ENCODE measurements around the gene HMGCS1. TPM values are rescaled to one million over a fixed set of nuclear protein-coding genes. Genes with fewer than 3 reads are reported as not detected.

The HMGCS1 gene
- total and polyA plus RNA-seq, 2 of the 13 experiments (the other 11 are each of a cell fraction or from before 2014, with no cell fraction given) = 56.8 to 318 TPM

DNA sequence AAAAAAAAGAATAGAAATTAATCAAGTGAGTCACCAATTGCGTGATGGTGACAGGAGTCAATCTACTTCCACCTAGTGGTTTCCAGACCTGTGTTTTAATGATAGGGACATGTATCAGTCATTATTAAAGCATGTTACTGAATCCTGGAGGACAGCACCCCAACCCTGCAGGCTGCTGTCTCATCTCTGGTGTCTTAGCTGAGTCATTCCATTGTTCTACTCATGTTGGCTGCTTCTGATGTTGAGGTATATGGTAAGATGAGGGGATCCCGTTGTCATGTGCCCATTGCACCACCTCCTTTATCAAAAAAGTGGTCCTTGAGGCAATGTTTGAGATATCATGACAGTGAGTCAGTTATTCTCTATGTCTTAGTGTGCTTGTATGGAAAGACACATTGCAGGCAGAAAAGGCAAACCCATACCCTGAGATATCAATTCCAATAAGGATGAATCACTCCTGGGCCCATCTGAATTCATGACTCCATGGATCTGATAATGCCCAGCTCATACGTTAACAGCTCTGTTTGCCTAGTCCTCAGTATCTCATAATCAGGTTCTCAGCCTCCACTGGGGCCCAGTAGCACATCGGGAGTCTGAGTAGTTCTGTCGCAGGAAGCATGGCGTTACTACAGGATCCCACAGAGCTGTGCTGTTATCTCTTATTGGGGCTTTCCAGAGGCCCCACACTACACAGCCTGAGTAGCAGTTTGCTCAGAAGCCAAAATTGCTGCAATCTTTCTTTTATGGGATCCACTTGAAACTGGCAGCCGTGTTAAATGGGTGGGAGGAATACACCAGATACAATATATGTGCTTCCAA, 31.2 kb downstream of the HMGCS1 start (continued):
- TF ChIP-seq, protein P1, sequence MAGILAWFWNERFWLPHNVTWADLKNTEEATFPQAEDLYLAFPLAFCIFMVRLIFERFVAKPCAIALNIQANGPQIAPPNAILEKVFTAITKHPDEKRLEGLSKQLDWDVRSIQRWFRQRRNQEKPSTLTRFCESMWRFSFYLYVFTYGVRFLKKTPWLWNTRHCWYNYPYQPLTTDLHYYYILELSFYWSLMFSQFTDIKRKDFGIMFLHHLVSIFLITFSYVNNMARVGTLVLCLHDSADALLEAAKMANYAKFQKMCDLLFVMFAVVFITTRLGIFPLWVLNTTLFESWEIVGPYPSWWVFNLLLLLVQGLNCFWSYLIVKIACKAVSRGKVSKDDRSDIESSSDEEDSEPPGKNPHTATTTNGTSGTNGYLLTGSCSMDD (CRISPR knock-in tag; IDR thresholded peaks at IDR 0.05) = no peak
- TF ChIP-seq NR2F1 (CRISPR knock-in tag; IDR thresholded peaks at IDR 0.05) = no peak
- no peak for TF ChIP-seq FOXP1 (IDR thresholded peaks at IDR 0.05)
- no peak for TF ChIP-seq FOXP1 (CRISPR knock-in tag; IDR thresholded peaks at IDR 0.05)
- TF ChIP-seq DR1 (CRISPR knock-in tag; IDR thresholded peaks at IDR 0.05) = no peak
- TF ChIP-seq MIER3 (CRISPR knock-in tag; IDR thresholded peaks at IDR 0.05; ENCODE audit: borderline replicate concordance) = no peak

DNA sequence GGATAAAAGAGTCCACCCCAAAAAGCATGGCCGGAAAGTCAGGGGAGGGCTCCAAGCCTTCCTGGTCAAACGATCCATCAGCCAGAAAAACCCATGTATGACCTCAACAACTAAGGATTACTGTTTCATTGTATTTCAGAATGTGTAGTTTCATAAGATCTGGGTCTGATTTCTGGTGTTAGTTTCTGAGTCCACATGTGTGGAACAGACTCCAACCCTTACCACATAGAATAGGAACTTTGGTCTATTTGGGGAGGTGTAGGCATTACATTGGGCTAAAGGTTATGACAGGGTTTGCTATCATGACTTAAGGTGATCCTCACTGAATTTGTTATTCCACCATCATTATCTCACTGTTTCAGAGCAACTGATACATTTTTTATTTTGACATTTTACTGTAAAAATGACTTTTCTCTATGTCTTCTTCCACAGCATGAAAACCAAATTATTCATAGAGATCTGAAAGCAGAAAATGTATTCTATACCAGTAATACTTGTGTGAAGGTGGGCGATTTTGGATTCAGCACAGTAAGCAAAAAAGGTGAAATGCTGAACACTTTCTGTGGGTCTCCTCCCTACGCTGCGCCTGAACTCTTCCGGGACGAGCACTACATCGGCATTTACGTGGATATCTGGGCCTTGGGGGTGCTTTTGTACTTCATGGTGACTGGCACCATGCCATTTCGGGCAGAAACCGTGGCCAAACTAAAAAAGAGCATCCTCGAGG, 33.5 kb downstream of the HMGCS1 start:
- no peaks in the 10 kb centered on the region for H3K79me2 ChIP-seq (ENCODE audit: insufficient read depth, low read length)
- TF ChIP-seq KDM2A (CRISPR knock-in tag; IDR thresholded peaks at IDR 0.05; ENCODE audit: borderline replicate concordance, low read depth) (no peak), MAFF (IDR thresholded peaks at IDR 0.05; ENCODE audit: low read depth, low read length) (peak; percentile 57), MAFK (conservative IDR thresholded peaks at IDR 0.05 in 1 of 2, IDR thresholded peaks at IDR 0.05 in 1 of 2; ENCODE audit: low read length in 2 of 2) (peak; percentile 68 to 70; a peak in 3 of 4 replicates), ZNF3 (CRISPR knock-in tag; IDR thresholded peaks at IDR 0.05) (no peak), ZNF878 (CRISPR knock-in tag; IDR thresholded peaks at IDR 0.05) (no peak)
- no peaks in the 10 kb centered on the region for H3K36me3 ChIP-seq (replicated peaks in 1 of 2; ENCODE audit: control insufficient read depth in 1 of 2, insufficient read depth in 2 of 2, low read length in 2 of 2)
- no peak for DNase-seq (ENCODE audit: low spot score)
- H3K9ac ChIP-seq (ENCODE audit: insufficient read depth, low read depth, low read length) = no peak overlapping the region
- WGBS (ENCODE audit: low lambda C conversion rate) = 40% methylated on average over 12 of the region's 12 CpGs
- H4K20me1 ChIP-seq (ENCODE audit: insufficient read depth, low read length) = no peaks in the 10 kb centered on the region
- no peak overlapping the region for H3K4me3 ChIP-seq (replicated peaks in 1 of 3; ENCODE audit: insufficient read depth in 1 of 3, low read depth in 2 of 3, low read length in 3 of 3)
- no peak overlapping the region for H3K27ac ChIP-seq (ENCODE audit: extremely low read length, insufficient read depth, low read length)
- intact Hi-C loops (cut with micrococcal nuclease; ENCODE audit: unreplicated experiment) = no loop called here
- no peak overlapping the region for H2AFZ ChIP-seq (ENCODE audit: low read length)
- no peak for ATAC-seq
- H3K9me3 ChIP-seq (ENCODE audit: low read length) = no peaks in the 10 kb centered on the region
- CTCF ChIA-PET (ENCODE audit: low intra/inter-chr PET ratio, low total read pairs) = no interaction called here
- no peaks in the 10 kb centered on the region for H3K4me1 ChIP-seq (ENCODE audit: insufficient read depth, low read length)
- no peak for FAIRE-seq
- H3K4me2 ChIP-seq (ENCODE audit: low read depth, low read length) = no peak overlapping the region
- peaks cover 2 to 3% of the 10 kb centered on the region in 2 experiments; a peak in 1 of 5 replicates for H3K27me3 ChIP-seq (ENCODE audit: control insufficient read depth in 1 of 2, insufficient read depth in 2 of 2, low read length in 2 of 2)
- BruUV-seq (replicated peaks) = no TSS peak
- POLR2A ChIA-PET = no interaction called here
- in situ Hi-C loops (cut with HindIII; ENCODE audit: extremely low pct_ligation_motif_present, low pct_unique_long_range_greater_than_20kb) = no loop called here
